Activated T-cell treated with anti-CD3 and anti-CD28 coated beads, Interleukin-2, amount 50 U/mL, for 48 hours (primary cell): ENCODE results near the gene GAPDHS.
A peak's percentile ranks its signal among the peaks of the same experiment; 100 is the strongest.

Source experiments
- DNase-seq, 2 experiments: peaks; one replicate each; pipeline ENCODE4 v3.0.0-alpha.2; 2020

The GAPDHS gene

DNA sequence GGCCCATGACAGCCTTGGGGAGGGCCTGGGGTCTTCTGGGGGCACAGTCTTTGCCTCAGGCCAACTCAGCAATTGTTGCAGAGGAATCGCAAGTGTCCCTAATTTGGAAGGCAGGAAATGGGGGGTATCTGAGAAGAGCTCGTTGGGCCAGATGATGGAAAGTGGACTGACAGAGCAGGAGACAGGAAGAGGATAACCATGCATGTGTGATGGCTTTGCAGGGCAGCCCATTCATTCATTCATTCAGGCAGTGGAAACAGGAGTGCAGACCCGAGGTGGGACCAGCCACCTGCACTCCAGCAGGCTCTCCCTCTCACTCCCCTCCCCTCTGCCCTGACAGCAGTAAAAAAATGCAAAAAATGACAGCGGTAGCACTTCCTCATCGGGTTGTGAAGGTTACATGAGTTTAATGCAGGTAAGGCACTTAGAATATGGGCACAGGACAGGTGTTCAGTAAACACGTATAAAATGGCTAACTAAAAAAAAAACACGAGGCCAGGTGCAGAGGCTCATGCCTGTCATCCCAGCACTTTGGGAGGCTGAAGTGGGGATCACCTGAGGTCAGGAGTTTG lies 7.2 kb downstream of the GAPDHS start:
- DNase-seq: no peak

DNA sequence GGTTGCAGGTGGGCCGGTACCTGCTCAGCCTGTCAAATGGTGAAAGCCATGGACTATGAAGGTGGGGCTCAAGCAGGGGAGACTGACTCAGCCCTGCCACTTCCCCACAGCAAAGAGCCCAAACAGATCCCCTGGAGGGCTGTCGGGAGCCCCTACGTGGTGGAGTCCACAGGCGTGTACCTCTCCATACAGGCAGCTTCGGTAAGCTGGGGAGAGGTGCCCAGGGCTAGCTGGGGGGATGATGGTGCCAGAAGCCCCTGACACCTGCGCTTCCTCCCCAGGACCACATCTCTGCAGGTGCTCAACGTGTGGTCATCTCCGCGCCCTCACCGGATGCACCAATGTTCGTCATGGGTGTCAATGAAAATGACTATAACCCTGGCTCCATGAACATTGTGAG lies 9.0 kb downstream of the GAPDHS start:
- no peak for DNase-seq

DNA sequence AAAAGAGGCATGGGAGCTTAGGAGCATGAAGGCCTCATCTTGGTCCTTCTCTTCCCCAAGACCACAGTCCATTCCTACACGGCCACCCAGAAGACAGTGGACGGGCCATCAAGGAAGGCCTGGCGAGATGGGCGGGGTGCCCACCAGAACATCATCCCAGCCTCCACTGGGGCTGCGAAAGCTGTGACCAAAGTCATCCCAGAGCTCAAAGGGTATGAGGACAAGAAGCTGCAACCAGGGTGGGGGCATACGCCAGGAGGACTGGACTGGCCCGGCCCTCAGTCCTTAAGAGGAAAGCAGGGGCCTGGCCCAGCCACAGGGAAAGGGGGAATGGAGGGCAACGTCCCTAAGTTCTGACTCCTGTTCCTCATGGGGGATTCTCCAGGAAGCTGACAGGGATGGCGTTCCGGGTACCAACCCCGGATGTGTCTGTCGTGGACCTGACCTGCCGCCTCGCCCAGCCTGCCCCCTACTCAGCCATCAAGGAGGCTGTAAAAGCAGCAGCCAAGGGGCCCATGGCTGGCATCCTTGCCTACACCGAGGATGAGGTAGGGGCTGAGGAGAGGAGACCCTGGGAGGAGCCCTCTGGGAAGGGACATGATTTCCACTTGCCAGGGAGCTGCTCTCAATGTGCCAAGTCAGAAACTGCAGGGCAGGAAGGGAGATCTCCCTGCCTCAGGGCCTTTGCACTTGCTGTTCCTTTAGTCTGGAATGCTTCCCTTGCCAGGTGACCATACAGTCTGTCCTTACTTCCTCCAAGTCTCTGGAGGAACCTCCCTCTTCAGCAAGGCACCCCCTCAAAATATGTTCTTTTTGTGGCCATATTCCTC lies 10.2 kb downstream of the GAPDHS start:
- no peak for DNase-seq

DNA sequence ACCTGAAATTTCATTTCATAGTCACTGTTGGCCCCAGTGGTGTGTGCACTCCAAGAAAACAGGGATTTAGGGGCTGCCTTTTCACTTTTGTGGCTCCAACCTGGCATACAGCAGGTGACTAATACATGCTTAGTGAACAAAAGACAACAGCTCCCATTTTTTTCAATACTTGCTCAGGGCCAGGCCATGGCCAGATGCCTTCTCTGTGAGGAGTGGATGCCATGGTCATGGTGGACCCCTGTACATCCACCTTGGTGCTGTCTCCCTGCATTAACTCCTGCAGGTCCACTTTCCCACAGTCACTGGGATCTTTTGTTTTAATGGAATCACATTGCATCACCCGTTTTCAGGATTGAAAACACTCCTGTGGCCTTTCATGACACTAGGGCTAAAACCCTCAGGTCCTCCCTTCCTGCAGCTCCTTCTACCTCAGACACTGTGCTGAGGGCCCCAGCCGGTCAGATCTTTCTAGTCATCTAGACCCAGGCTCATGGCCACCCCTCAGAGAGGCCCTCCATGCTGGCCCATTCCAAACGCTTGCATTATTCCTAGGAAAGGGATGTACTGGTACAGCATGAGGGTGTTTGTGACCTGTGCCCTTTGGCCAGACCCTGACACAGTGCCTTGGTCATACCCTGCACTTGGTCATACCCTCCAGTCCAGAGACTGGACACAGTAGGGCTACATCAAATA lies 11.0 kb downstream of the GAPDHS start:
- DNase-seq: no peak

DNA sequence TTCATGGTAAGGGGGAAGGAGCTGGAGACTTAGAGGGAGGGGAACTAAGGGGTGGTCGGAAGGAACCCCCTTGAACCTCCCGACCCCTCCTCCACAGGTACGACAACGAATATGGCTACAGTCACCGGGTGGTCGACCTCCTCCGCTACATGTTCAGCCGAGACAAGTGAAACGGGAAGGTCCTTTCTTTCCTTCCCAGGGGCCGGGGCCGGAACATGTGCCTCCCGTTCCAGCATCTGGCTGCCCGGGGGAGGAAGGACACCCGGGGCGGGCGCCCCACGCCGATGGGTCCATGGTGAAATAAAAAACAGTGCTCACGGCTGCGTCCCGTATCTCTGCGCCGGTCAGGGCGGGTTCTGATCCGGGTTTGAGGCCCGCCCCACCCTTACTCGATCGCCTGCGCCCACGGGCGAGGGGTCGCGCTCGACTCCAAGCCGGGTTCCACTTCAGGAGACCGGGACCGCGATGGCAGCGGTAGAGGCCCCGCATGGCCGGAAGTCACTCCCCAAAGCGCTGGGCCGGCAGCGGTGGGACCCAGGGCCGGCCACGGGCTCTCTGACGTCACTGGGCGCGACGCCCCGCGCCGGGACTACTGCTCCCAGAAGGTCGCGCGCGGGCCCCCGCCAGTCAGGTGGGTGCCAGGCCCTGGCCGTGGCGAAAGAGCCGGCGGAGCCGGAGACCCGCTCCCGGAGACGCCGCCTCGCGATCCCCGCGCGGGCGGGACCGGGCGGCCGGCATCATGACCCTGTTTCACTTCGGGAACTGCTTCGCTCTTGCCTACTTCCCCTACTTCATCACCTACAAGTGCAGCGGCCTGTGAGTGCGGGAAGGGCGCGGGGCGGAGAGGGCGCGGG lies 12.0 kb downstream of the GAPDHS start, which contains the start of gene TMEM147:
TMEM147 (plus strand) TSS at position 626 of the 854 bp plus-strand sequence; CDS start at position 740, 114 bp downstream.
- DNase-seq: peak; percentile 90 to 92

DNA sequence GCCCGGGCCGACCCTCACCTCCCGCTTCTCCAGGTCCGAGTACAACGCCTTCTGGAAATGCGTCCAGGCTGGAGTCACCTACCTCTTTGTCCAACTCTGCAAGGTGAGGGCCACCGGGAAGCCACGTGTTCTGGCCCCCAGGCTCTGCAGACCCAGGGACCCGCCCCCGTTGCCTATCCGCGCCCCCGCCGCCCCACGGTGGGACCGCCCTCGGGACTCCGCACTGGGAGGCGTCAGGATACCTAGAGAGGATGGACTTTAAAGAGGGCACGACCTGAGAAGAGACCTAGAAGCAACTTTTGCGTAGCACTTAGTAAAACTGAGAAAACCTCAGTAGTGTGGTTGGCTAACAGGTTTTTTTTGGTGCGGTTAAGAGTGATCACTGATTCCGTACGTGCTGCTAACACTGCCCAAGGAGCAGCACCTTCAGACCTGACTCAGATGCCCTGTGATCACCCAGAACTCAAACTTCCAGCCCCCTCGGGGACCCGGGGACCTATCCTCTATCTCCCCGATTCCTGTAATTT lies 12.7 kb downstream of the GAPDHS start:
- peak; percentile 86 to 87 for DNase-seq

DNA sequence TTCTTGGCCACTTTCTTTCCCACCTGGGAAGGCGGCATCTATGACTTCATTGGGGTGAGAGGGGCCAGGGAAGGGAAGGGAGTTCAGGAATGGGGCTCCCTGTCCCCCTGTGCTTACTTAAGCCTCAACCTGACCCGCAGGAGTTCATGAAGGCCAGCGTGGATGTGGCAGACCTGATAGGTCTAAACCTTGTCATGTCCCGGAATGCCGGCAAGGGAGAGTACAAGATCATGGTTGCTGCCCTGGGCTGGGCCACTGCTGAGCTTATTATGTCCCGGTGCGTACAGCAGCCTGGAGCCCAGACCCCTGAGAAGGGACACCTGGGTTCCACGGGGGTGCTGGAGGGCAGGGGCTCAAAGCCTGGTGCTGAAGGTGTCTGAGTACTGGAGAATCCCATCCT lies 13.3 kb downstream of the GAPDHS start:
- no peak for DNase-seq

DNA sequence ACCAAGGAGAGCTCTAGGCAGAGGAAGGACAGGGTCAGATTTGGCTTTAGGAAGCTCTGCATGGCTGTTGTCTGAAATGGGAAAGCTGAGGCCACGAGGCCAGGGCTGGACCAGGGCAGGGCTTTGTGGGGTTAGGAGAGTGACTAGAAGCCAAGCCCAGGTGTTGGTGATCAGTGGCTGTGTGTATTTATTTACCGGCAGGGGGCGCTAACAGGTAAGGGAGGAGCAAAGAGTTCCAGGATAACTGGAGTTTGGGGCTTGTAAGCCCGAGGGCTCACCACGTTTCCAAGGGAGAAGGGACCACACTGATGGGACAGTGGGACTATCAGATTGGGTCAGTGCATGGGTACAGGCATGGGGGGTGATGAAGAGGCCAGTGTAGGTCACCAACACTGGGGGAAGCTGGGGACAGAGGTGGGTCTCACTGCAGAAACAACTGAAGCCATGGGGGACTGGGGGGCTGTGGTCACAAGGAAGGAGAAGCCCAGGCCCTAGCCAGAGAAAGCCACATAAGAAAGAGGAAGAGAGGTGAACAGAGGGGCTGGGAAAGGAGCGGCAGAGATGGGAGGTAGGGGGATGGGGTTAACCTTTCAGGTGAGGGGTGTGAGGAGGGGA lies 16.0 kb downstream of the GAPDHS start:
- DNase-seq: peak; percentile 64 to 66

DNA sequence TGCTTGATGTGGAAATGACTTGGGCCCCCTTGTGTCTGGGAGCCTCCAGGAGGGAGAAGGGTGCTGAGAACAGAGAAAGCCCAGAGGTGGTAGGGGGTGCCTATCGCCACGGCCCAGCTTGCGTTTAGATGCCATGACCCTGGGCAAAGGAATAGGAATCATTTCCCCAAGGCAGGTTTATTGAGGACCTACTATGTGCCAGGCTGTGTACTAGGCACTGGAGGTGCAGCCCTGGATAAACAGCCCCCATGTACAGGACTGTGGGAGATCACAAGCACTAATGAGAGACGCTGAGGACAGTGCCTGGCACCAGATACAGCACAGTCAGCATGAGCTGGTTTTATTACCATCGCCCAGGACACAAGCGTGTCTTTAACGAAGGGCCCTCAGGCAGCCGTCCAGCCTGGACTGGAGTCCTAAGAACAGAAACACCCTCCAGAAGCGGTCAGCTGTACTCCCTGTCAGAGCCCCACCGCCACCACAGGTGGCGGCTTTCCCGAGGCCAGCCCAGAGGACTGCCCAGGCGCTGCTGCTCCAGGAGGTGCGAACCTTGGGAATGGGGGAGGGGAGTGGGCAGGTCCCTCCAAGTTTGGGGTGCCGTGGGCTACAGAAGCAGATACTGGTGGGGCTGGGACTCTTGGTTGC lies 16.7 kb downstream of the GAPDHS start:
- DNase-seq: no peak

DNA sequence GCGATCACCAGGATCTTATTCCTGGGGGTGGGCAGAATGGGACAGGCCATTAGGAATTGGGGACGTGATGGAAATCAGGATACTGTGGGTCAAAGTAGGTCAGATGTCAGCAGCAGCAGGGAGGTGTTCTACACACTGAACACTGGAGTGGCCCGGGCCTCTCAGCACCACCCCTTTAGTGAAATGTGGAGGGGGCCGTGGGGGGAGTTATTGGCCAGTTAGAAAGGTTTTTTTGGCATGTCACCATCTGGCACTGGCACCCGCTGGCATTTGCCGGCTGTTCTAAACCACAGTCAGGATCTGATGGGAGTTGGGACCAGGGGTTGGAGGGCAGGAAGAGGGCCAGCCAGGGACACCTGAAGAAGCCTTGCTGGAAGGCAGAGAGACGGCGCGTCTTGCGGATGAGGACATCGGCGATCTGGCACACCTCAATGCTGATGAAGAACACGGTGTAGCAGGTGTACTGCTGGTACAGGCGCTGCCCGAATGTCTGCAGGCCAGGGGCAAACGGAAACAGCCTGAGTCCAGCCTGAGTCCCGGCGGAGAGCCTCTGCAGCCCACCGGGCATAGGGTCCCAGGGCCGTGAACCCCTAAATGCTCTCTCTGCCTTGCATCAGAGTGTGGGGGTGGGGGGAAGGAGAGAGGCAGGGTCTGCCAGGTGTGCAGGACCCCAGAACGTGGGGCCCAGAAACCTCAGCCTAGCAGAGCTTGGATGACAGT lies 18.0 kb downstream of the GAPDHS start:
- DNase-seq: no peak

DNA sequence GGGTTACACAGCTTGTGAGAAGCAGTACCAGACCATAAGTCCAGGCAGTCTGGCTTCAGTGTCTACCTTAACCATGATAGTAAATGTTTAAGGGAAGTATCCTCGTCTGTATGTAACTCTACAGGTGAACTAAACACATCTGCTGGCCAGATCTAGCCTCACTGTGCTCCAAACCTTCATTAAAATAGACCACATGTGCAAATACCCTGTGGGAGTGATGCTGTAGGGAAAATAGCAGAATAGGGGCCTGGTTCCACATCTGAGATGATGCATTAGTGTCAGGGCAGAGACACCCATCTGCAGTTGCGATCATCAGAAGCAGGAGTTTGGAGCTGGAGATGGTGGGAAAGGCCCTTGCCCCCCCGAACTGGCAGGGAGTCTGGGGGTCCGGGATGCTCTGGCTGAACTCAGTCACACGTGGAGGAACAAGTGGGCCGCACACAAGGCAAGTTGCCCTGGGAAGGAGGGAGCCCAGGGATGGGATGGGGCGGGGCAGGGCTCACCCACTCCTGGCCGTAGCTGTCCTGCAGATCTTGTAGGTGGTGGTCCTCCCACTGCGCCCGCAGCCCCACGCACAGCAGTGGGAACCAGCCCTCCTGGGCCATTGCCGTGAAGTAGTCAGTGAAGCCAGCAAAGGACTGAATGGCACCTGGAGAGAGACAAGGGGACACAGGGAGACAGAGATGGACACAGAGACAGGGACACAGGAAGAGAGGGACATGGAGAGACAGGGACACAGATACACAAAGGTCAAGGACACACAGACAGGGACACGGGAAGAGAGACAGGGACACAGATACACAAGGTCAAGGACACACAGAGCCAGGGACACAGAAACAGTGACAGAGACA lies 19.5 kb downstream of the GAPDHS start:
- no peak for DNase-seq

DNA sequence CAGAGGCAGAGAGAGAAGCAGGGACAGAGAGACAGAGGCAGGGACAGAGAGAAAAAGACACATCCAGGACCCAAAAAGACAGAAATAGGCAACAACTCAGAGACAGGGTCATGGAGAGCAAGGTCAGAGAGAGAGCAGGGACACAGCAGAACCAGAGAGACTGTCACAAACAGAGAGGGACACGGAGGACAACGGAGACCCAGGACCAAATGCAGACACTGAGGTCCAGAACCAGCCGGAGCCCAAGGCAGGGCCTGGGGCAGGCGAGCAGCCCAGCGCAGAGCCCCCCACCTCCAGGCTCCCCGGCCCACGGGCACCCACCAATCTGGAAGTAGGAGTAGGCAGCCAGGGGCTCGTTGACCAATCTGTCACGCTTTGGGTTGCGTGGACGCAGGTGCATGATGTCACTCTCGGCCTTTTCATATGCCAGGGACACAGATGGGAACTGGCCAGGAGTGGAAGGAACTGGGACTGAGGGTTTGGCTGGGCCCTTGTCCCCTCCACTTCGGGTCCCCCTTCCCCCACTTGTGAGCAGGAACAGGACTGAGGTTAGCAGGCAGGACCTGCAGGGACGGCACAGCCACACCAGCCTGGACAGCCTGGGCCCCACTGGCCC lies 20.2 kb downstream of the GAPDHS start:
- no peak for DNase-seq

DNA sequence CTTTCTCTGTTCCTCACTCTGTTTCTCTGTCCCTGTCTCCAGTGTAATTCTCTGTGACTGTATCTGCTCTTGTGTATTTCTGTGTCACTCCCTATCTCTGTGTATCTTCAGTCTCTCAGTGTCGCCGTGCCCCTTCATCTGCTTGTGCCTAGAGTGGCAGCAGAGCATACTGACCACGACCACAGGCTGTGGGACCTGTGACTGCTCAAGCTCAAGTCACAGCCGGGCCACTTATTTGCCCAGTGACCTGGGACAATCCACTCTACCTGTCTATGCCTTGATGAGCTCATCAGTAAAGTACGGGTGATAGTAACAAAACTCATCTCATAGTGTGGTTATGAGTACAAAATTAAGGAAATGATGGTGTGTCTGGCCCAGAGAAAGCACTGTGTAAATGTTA lies 20.8 kb downstream of the GAPDHS start:
- no peak for DNase-seq

DNA sequence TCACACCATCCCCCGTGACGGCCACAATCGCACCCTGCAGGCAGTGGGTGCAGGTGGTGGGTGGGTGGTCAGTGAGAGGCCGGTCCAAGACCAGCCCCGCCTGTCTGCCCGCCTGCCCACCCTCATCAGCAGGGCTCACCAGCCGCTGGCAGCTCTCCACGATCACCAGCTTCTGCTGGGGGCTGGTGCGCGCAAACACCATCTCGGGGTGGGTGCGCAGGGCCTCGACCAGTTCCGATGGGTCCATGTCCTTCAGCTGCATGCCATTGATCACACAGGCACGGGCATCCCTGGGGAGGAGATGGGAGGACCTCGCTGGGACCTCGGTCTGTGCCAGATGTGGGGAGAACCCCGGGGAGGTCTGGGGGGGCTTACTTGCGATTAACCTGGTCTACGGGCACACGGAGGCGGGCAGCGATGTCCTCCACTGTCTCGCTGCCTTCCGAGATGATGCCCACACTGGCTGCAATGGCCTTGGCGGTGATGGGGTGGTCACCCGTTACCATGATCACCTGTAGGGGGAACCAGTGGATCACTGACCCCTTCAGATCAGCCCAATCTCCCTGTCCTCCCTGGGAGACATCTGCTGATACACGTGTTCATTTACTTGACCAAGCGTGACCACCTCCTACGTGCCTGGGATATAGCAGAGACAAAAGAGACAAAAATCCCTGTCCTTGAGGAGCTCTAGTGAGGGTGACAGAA lies 22.2 kb downstream of the GAPDHS start:
- no peak for DNase-seq

DNA sequence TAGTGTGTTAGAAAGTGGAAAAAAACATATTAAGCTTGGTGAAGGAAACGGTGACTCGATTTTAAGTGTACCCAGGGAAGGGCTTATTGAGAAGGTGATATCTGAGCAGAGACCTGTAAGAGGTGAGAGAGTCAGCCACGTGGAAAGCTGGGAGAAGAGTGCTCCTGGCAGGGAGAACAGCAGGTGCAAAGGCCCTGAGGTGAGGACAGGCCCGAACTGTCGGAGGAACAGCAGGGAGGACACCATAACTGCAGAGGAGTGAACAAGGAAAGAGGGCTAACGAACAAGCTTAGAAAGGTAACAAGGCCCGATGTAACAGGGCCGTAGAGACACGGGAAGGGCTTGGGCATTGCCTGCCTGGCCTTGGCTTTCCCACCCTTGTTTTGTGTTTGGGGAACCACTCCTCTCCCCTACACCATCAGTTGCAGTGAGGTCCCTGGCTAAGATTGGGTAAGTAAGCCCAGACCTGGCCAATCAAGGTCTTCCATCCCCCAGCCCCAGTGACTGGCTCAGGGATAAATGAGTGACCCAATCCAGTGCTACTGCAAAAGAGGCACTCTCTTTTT lies 22.9 kb downstream of the GAPDHS start:
- DNase-seq: no peak

DNA sequence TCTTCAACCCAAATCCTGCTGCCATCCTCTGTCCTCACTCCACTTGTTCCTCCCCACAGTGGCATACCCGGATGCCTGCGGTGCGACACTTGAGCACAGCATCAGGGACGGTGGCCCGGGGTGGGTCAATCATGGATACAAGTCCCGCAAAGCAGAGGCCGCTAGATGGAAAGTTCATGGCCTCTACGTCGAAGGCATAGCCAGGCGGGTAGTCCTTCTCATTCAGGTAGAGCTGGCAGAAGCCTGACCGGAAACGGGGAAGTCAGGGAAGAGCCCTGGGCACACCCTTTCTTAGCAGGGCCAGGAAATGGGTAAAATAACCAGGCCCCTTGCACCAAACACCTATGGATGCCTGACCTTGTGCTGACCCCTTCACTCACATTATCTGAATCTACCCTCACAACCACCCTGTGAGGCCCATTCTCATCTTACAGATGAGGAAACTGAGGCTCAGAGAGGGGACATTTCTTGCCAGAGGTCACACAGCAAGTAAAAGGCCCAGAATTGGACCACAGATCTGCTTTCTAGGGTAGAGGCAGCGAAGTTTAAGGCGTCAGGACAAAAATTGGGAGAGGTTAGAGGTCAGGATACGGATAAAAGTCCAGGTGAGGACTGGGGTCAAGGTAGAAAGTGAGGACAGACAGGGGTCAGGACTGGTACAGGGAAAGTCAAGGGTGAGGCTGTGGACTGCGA lies 23.7 kb downstream of the GAPDHS start:
- DNase-seq: no peak

DNA sequence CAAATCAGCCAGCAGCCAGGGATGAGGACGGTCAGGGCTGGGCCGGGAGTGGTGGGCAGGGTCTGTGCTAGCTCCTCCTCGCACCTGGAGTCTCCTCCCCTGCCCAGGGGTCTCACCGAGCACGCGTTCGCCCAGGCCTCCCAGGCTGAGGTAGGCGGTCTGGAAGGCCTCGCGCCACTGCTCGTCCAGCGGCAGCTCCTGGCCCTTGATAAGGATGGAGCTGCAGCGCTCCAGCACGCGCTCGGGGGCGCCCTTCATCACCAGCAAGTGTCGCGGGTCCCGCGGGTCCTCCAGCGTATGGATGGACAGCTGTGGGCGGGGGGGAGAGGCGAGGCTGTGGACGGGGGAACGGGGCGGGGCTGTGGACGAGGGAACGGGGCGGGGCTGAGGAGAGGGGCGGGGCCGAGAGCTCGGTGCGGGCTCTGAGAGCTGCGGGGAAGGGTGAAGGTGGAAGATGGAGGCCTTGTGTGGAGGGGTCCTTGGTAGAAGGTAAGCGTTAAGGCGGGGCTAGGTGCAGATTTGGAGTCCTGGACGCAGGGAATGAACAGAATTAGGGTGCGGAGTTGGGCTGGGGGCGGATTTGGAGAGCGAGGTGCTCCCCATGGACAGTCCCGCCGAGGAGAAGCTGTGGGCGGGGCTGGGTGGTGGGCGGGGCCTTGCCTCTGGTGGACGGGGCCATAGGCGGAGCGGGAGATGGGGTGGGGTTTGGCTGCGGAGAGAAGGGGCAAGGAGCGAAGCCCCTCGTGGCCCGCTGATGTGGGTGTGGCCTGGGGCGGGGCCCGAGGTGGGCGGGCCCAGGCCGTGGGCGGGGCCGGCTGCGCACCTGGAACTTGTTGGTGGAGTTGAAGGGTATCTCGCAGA lies 24.5 kb downstream of the GAPDHS start:
- peak; percentile 77 to 80 for DNase-seq
